GM12873 (cell line): ENCODE results near the gene MED8.

ENCODE experiments used
- TF ChIP-seq, protein P1 (sequence below): IDR thresholded peaks from 2 replicates; pipeline ENCODE4 v1.5.1; 2012; ENCODE audit warnings: low read depth, mild to moderate bottlenecking, moderate library complexity, low read length, control low read depth; ENCODE audit not compliant: insufficient read depth; ENCODE audit errors: missing control alignments

The MED8 gene

DNA sequence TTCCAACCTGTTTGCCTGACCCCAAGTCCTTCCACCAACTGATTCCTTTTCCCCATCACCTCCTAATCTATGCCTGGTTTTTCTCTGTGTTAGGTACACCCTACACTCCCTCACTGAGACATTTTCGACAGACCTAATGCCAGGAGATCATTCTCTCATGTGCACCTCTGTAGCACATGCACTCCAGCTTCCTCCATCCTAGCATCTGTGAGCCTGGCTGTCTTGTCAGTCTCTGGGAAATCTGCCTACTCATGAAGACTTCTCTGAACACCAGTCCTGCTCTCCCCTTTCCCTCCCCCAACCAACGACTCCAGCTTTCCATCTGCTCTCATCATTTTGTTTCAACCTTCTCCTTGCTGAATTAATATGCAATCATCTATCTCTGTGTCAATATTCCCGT is 987 bp downstream of the MED8 start:
- TF ChIP-seq, protein P1, sequence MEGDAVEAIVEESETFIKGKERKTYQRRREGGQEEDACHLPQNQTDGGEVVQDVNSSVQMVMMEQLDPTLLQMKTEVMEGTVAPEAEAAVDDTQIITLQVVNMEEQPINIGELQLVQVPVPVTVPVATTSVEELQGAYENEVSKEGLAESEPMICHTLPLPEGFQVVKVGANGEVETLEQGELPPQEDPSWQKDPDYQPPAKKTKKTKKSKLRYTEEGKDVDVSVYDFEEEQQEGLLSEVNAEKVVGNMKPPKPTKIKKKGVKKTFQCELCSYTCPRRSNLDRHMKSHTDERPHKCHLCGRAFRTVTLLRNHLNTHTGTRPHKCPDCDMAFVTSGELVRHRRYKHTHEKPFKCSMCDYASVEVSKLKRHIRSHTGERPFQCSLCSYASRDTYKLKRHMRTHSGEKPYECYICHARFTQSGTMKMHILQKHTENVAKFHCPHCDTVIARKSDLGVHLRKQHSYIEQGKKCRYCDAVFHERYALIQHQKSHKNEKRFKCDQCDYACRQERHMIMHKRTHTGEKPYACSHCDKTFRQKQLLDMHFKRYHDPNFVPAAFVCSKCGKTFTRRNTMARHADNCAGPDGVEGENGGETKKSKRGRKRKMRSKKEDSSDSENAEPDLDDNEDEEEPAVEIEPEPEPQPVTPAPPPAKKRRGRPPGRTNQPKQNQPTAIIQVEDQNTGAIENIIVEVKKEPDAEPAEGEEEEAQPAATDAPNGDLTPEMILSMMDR = no peak

DNA sequence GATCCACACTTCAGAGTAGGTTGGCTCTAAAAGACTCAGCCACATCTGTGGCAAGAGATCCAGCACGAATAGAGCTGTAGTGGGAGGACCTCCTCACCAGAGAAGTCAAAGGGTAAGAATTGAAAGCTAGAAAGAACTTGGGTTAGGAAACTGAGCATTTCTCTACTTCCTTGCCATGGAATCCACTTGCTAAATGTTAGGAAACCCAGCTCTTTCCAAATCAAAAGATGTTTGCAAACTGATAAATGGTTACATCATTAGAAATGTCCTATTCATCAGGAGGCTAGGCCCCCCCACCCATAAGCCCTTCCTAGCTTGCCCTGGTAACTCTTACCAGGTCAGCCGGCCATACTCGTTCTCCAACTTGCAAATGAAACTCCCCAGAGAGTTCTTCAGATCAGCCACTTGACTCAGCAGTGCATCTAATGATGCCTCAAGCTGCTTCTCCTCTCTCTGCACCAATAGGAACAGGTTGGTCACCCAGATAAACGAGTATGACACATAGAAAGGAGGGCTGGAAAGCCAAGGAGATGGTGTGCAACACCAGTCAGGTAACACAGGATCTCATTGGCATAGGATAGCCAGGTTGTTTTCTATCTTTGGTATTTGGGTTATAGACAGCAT is 1.5 kb downstream of the MED8 start:
- TF ChIP-seq, protein P1 = no peak

GRCh38 chr1:43386676-43387075 is 2.9 kb downstream of the MED8 start:
- TF ChIP-seq, protein P1 = no peak

- TF ChIP-seq, protein P1 = no peak
These were observed 6.2 kb downstream of the MED8 start for GRCh38 chr1:43383449-43383848.

GRCh38 chr1:43382027-43382779 is 7.4 kb downstream of the MED8 start:
- TF ChIP-seq, protein P1 = no peak

GRCh38 chr1:43381612-43382011 is 8.0 kb downstream of the MED8 start:
- TF ChIP-seq, protein P1 = no peak

- TF ChIP-seq, protein P1 = no peak
These were observed 10.1 kb downstream of the MED8 start for GRCh38 chr1:43379476-43379875.
